22Rv1 (cell line): ENCODE results near the gene CBLIF.

Source experiments
- ZFX ChIP-seq: fragments of 450-650 bp; IDR thresholded peaks from 2 replicates; pipeline ENCODE4 v1.6.1; 2017; ENCODE audit warnings: antibody characterized with exemption, borderline replicate concordance
- TF ChIP-seq, protein P1 (sequence below): fragments of 450-650 bp; IDR thresholded peaks from 2 replicates; pipeline ENCODE4 v1.5.1; 2017; ENCODE audit warnings: mild to moderate bottlenecking

GRCh38 chr11:59822989-59823566 lies 22.2 kb downstream of the CBLIF start:
- TF ChIP-seq, protein P1, sequence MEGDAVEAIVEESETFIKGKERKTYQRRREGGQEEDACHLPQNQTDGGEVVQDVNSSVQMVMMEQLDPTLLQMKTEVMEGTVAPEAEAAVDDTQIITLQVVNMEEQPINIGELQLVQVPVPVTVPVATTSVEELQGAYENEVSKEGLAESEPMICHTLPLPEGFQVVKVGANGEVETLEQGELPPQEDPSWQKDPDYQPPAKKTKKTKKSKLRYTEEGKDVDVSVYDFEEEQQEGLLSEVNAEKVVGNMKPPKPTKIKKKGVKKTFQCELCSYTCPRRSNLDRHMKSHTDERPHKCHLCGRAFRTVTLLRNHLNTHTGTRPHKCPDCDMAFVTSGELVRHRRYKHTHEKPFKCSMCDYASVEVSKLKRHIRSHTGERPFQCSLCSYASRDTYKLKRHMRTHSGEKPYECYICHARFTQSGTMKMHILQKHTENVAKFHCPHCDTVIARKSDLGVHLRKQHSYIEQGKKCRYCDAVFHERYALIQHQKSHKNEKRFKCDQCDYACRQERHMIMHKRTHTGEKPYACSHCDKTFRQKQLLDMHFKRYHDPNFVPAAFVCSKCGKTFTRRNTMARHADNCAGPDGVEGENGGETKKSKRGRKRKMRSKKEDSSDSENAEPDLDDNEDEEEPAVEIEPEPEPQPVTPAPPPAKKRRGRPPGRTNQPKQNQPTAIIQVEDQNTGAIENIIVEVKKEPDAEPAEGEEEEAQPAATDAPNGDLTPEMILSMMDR: peak; percentile 76
- TF ChIP-seq ZFX: no peak
